OCI-M2 (cell line): ENCODE results near the gene TEX52.

Experiments
- DNase-seq: peaks from one replicate; lab custom pipeline; 2025; ENCODE audit not compliant: unreplicated experiment; lab: John Stamatoyannopoulos, UW

TEX52 gene

DNA sequence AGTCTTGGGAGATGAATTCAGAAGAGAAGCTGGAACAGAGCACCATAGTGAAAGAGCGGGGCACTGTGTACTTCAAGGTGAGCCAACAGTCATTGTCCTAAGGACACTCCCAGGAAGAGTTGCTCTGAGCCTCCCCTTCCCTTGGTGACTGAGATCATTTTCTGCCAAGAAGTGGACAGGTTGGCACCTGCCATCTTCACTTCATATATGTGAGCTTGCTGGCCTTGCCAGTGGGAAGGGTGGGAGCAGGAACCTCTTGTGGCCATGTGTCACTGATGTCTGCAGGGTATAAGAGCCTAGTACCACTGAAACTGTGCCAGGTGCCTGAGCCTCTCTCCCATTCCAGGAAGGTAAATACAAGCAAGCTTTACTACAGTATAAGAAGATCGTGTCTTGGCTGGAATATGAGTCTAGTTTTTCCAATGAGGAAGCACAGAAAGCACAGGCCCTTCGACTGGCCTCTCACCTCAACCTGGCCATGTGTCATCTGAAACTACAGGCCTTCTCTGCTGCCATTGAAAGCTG lies 56.7 kb downstream of the TEX52 start:
- DNase-seq, result no peak
